HL-60 (cell line): ENCODE measurements around the gene RNF214.

Experiments
- DNase-seq, 2 experiments: peaks; one replicate each; pipeline ENCODE4 v3.0.0-alpha.2; 2010 to 2020; ENCODE audit warnings: low read depth in 1 of 2, low spot score in 1 of 2
- H3K27ac ChIP-seq: fragments of 250-450 bp; sonication (Bioruptor Pico); replicated peaks from 2 replicates; pipeline ENCODE4 v1.5.1; 2020; ENCODE audit warnings: mild to moderate bottlenecking, moderate library complexity
- H3K27me3 ChIP-seq: fragments of 250-450 bp; sonication (Bioruptor Pico); 2 replicates; pipeline ENCODE4 v1.5.1; 2021; ENCODE audit warnings: mild to moderate bottlenecking, moderate library complexity; ENCODE audit not compliant: insufficient read depth, poor library complexity, severe bottlenecking
- H3K4me3 ChIP-seq: replicated peaks from 2 replicates; pipeline ENCODE4 v1.5.1; 2011; ENCODE audit warnings: mild to moderate bottlenecking, control low read depth, low read length; ENCODE audit not compliant: insufficient read depth
- GABPA ChIP-seq: IDR thresholded peaks from 2 replicates; pipeline ENCODE4 v1.6.1; 2012; ENCODE audit warnings: low read depth
- POLR2AphosphoS5 ChIP-seq: IDR thresholded peaks from 2 replicates; pipeline ENCODE4 v1.6.1; 2012; ENCODE audit warnings: low read depth
- REST ChIP-seq: IDR thresholded peaks from 2 replicates; pipeline ENCODE4 v1.6.1; 2012; ENCODE audit warnings: low read depth; ENCODE audit not compliant: insufficient replicate concordance
- SPI1 ChIP-seq: IDR thresholded peaks from 2 replicates; pipeline ENCODE4 v1.6.1; 2012; ENCODE audit warnings: low read depth, mild to moderate bottlenecking, borderline replicate concordance
- TF ChIP-seq, protein P1 (sequence below): IDR thresholded peaks from one replicate; pipeline ENCODE4 v1.5.1; 2011; ENCODE audit warnings: low read length, control low read depth, inconsistent platforms; ENCODE audit not compliant: insufficient read depth

RNF214 gene

DNA sequence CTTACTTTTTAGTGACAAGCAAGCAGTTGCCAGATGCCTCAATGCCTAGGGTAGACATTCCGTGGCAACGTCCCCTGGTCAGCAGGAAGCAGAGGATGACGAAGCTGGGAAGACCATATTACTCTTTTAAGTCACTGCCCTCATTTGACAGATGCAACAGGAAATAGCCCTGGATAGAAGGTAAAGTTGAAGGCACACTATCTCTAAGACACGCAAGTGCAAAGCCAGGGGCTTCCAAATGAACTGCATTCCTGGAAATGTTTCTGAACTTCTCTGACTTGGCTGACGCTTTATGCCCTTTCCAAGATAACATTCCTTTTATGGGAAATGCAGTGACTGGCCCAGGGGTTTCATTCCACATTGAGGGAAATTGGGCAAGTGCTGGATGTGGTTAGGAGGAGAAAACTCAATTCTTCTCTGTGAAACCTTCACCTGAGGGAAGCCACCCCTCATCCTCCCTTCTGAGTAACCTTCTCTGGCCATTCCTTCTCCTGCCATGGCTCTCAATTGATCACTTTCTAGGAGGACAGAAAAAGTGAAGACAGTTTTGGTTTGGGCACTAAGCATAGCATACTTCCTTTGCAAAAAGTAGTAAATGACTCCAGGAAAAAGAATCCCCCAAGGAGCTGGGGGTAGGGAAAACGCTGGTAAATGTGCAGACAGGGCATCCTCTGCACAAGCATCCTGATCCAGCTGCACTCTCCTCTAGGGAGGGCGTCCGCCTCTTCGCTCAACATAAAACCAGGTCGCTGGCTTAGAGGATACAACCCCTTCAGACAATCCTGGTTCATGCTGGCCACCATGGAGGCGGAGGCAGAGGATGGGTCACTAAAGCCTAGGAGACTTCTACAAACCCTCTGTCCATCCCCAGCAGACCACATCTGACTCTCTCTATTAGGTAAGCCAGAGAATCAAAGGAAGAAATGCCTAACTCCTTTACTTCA lies 15.1 kb upstream of the RNF214 start:
- Histone ChIP-seq H3K4me3 (no peak overlapping the region), H3K27ac (no peak overlapping the region), H3K27me3 (no peaks in the 10 kb centered on the region)
- TF ChIP-seq GABPA (no peak), REST (no peak), POLR2AphosphoS5 (no peak), SPI1 (no peak)
- TF ChIP-seq, protein P1, sequence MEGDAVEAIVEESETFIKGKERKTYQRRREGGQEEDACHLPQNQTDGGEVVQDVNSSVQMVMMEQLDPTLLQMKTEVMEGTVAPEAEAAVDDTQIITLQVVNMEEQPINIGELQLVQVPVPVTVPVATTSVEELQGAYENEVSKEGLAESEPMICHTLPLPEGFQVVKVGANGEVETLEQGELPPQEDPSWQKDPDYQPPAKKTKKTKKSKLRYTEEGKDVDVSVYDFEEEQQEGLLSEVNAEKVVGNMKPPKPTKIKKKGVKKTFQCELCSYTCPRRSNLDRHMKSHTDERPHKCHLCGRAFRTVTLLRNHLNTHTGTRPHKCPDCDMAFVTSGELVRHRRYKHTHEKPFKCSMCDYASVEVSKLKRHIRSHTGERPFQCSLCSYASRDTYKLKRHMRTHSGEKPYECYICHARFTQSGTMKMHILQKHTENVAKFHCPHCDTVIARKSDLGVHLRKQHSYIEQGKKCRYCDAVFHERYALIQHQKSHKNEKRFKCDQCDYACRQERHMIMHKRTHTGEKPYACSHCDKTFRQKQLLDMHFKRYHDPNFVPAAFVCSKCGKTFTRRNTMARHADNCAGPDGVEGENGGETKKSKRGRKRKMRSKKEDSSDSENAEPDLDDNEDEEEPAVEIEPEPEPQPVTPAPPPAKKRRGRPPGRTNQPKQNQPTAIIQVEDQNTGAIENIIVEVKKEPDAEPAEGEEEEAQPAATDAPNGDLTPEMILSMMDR, result no peak
- DNase-seq, result no peak

GRCh38 chr11:117218133-117218915 lies 14.1 kb upstream of the RNF214 start:
- H3K27ac ChIP-seq, result no peak overlapping the region
- H3K27me3 ChIP-seq, result no peaks in the 10 kb centered on the region
- TF ChIP-seq, protein P1, result no peak
- TF ChIP-seq POLR2AphosphoS5, result no peak
- TF ChIP-seq GABPA, result no peak
- no peak for TF ChIP-seq REST
- TF ChIP-seq SPI1, result no peak
- no peak overlapping the region for H3K4me3 ChIP-seq
- DNase-seq, result no peak

GRCh38 chr11:117219001-117219400 lies 13.5 kb upstream of the RNF214 start:
- Histone ChIP-seq H3K27ac (no peak overlapping the region), H3K27me3 (no peaks in the 10 kb centered on the region), H3K4me3 (no peak overlapping the region)
- DNase-seq, result no peak
- TF ChIP-seq REST (no peak), SPI1 (no peak), GABPA (no peak), POLR2AphosphoS5 (no peak)
- TF ChIP-seq, protein P1, result no peak
